WTC11 (cell line): Measurements from ENCODE around the gene AKAP10.

Source experiments
- ATF3 ChIP-seq: sonication (generic); formaldehyde crosslinking; conservative IDR thresholded peaks from 2 replicates; pipeline ENCODE4 v1.8.1; 2022; ENCODE audit warnings: mild to moderate bottlenecking, missing genetic modification reagents
- CREB1 ChIP-seq: sonication (generic); formaldehyde crosslinking; IDR thresholded peaks from 2 replicates; pipeline ENCODE4 v1.8.0; 2023; ENCODE audit warnings: mild to moderate bottlenecking, missing genetic modification reagents
- CTCF ChIP-seq: fragments of 200-600 bp; IDR thresholded peaks from 2 replicates; pipeline ENCODE4 v1.8.0; 2022; ENCODE audit warnings: antibody characterized with exemption
- E2F1 ChIP-seq: sonication (generic); formaldehyde crosslinking; IDR thresholded peaks from 2 replicates; pipeline ENCODE4 v1.8.0; 2022; ENCODE audit warnings: mild to moderate bottlenecking, missing genetic modification reagents
- E2F4 ChIP-seq: sonication (generic); formaldehyde crosslinking; IDR thresholded peaks from 2 replicates; pipeline ENCODE4 v1.8.1; 2022; ENCODE audit warnings: low read depth, mild to moderate bottlenecking, moderate library complexity, missing genetic modification reagents, borderline replicate concordance
- E2F5 ChIP-seq: sonication (generic); formaldehyde crosslinking; IDR thresholded peaks from 2 replicates; pipeline ENCODE4 v1.8.1; 2022; ENCODE audit warnings: mild to moderate bottlenecking, moderate library complexity, missing genetic modification reagents
- FOXK1 ChIP-seq: sonication (generic); formaldehyde crosslinking; IDR thresholded peaks from 2 replicates; pipeline ENCODE4 v1.8.0; 2022; ENCODE audit warnings: mild to moderate bottlenecking, moderate library complexity, missing genetic modification reagents
- HMGXB4 ChIP-seq: sonication (generic); formaldehyde crosslinking; IDR thresholded peaks from 2 replicates; pipeline ENCODE4 v1.8.1; 2023; ENCODE audit warnings: mild to moderate bottlenecking, moderate library complexity, missing genetic modification reagents
- NR2C2 ChIP-seq: sonication (generic); formaldehyde crosslinking; IDR thresholded peaks from 2 replicates; pipeline ENCODE4 v1.8.0; 2022; ENCODE audit warnings: mild to moderate bottlenecking, missing genetic modification reagents
- PRDM15 ChIP-seq: sonication (generic); formaldehyde crosslinking; IDR thresholded peaks from 2 replicates; pipeline ENCODE4 v1.8.0; 2022; ENCODE audit warnings: missing genetic modification reagents
- SMAD4 ChIP-seq: sonication (generic); formaldehyde crosslinking; IDR thresholded peaks from 2 replicates; pipeline ENCODE4 v1.8.0; 2022; ENCODE audit warnings: mild to moderate bottlenecking, missing genetic modification reagents
- TEAD1 ChIP-seq: sonication (generic); formaldehyde crosslinking; IDR thresholded peaks from 2 replicates; pipeline ENCODE4 v1.8.0; 2022; ENCODE audit warnings: mild to moderate bottlenecking, missing genetic modification reagents
- ZBTB21 ChIP-seq: sonication (generic); formaldehyde crosslinking; IDR thresholded peaks from 2 replicates; pipeline ENCODE4 v1.8.1; 2023; ENCODE audit warnings: mild to moderate bottlenecking, missing genetic modification reagents, borderline replicate concordance
- ZNF423 ChIP-seq: fragments of 250-450 bp; sonication (Bioruptor Pico); IDR thresholded peaks from 2 replicates; pipeline ENCODE4 v2.1.2; 2022; ENCODE audit warnings: mild to moderate bottlenecking, moderate library complexity

GRCh38 chr17:19928299-19928698 is 49.3 kb downstream of the AKAP10 start:
- TF ChIP-seq CTCF (no peak), ZNF423 (CRISPR knock-in tag) (no peak), E2F1 (CRISPR knock-in tag) (no peak), NR2C2 (CRISPR knock-in tag) (no peak), PRDM15 (CRISPR knock-in tag) (no peak), TEAD1 (CRISPR knock-in tag) (no peak), FOXK1 (no peak), E2F5 (CRISPR knock-in tag) (no peak), CREB1 (CRISPR knock-in tag) (no peak), SMAD4 (CRISPR knock-in tag) (no peak), ZBTB21 (CRISPR knock-in tag) (no peak), E2F4 (CRISPR knock-in tag) (no peak), ATF3 (CRISPR knock-in tag) (no peak), HMGXB4 (CRISPR knock-in tag) (no peak)
